K562 (cell line): ENCODE measurements around the gene KLHDC10. TPM values are rescaled to one million over a fixed set of nuclear protein-coding genes. Genes with fewer than 3 reads are reported as not detected.

Experiments used
- ATF1 ChIP-seq, 2 experiments: fragments of 450-650 bp in 1 of 2; IDR thresholded peaks; 2 replicates each; pipeline ENCODE4 v1.6.1; 2016; ENCODE audit warnings: missing compliant biosample characterization in 1 of 2, missing genetic modification characterization in 1 of 2
- CHD1 ChIP-seq: fragments of 200-600 bp; sonication (generic); IDR thresholded peaks from one replicate; pipeline ENCODE4 v1.6.1; 2012; ENCODE audit warnings: mild to moderate bottlenecking, moderate library complexity, low read length, inconsistent platforms
- CREBBP ChIP-seq: IDR thresholded peaks from one replicate; pipeline ENCODE4 v1.6.1; 2012; ENCODE audit warnings: low read depth, mild to moderate bottlenecking, control low read depth, inconsistent platforms, low read length
- HDAC2 ChIP-seq: fragments of 450-650 bp; IDR thresholded peaks from 2 replicates; pipeline ENCODE4 v1.6.1; 2016; ENCODE audit warnings: mild to moderate bottlenecking
- HDAC3 ChIP-seq: fragments of 450-650 bp; IDR thresholded peaks from 2 replicates; pipeline ENCODE4 v1.6.1; 2018; ENCODE audit warnings: borderline replicate concordance, mild to moderate bottlenecking, moderate library complexity; ENCODE audit not compliant: partially characterized antibody
- JUN ChIP-seq, 2 experiments: sonication (generic) in 1 of 2; formaldehyde crosslinking in 1 of 2; IDR thresholded peaks; 2 replicates each; pipeline versions ENCODE4 v1.6.1 to v1.8.0; 2012 to 2022; ENCODE audit warnings: borderline replicate concordance in 2 of 2, mild to moderate bottlenecking in 2 of 2, improper control_type of control experiment in 1 of 2, low read depth in 1 of 2, low read length in 1 of 2, missing genetic modification reagents in 1 of 2
- KLF1 ChIP-seq: fragments of 450-650 bp; IDR thresholded peaks from 2 replicates; pipeline ENCODE4 v1.6.1; 2016; ENCODE audit warnings: missing genetic modification characterization, missing compliant biosample characterization
- NEUROD1 ChIP-seq: fragments of 150-350 bp; IDR thresholded peaks from 2 replicates; pipeline ENCODE4 v1.6.1; 2014; ENCODE audit warnings: borderline replicate concordance, low read length, low read depth; ENCODE audit not compliant: partially characterized antibody
- POLR2AphosphoS2 ChIP-seq: IDR thresholded peaks from 2 replicates; pipeline ENCODE4 v1.6.1; 2012; ENCODE audit warnings: low read length, improper control_type of control experiment
- U2AF2 ChIP-seq: fragments of 200-400 bp; formaldehyde crosslinking; optimal IDR thresholded peaks from 2 replicates; pipeline ENCODE3; 2017; ENCODE audit warnings: low read depth, mild to moderate bottlenecking, low read length
- ZEB2 ChIP-seq: fragments of 450-650 bp; IDR thresholded peaks from 2 replicates; pipeline ENCODE4 v1.6.1; 2016
- ZNF431 ChIP-seq: sonication (generic); formaldehyde crosslinking; IDR thresholded peaks from 2 replicates; pipeline ENCODE4 v1.8.0; 2022; ENCODE audit warnings: mild to moderate bottlenecking, missing genetic modification reagents
- polyA plus RNA-seq, 8 experiments: library from polyadenylated mRNA; depleted of rRNA in 4 of 8; stranded (reverse) in 5 of 8; unstranded in 3 of 8; fragments of >200 nt; fragmentation: Nextera tagmentation in 2 of 8; fragmentation: Illumina TruSeq in 1 of 8; extraction: Ambion mirVana in 2 of 8; extraction: Trizol in 1 of 8; gene quantifications; 2 replicates each; pipeline versions ENCODE4 v1.2.1 to v1.2.3, GENCODE V29; 2011 to 2014; ENCODE audit warnings: inconsistent platforms in 1 of 8, missing spikeins in 1 of 8
- total RNA-seq, 7 experiments: library from RNA; depleted of rRNA in 6 of 7; stranded (reverse); fragments of >200 nt in 6 of 7; fragmentation: Illumina TruSeq in 2 of 7; extraction: Trizol in 2 of 7; gene quantifications; 2 replicates each; pipeline versions ENCODE4 v1.2.1 to v1.2.3, GENCODE V29; 2011 to 2021; ENCODE audit warnings: low replicate concordance in 1 of 7
- TF ChIP-seq, protein P1 (sequence below), 2 experiments: fragments of 450-650 bp; IDR thresholded peaks; 2 replicates each; pipeline ENCODE4 v1.6.1; 2018; ENCODE audit warnings: mild to moderate bottlenecking in 2 of 2, low read depth in 1 of 2; ENCODE audit not compliant: partially characterized antibody in 2 of 2
- TF ChIP-seq, protein P2 (sequence below): fragments of 250-450 bp; sonication (Bioruptor Pico); IDR thresholded peaks from 2 replicates; pipeline ENCODE4 v1.8.0; 2021; ENCODE audit warnings: mild to moderate bottlenecking, moderate library complexity
- TF ChIP-seq, protein P3 (sequence below): fragments of 450-650 bp; IDR thresholded peaks from 2 replicates; pipeline ENCODE4 v1.6.1; 2018; ENCODE audit not compliant: partially characterized antibody
- TF ChIP-seq, protein P4 (sequence below): fragments of 450-650 bp; formaldehyde crosslinking; IDR thresholded peaks from 2 replicates; pipeline ENCODE4 v1.4.0; 2020; ENCODE audit warnings: mild to moderate bottlenecking, moderate library complexity

Gene KLHDC10
- total and polyA plus RNA-seq, 9 of the 15 experiments (the other 6 are each of a cell fraction or from before 2014, with no cell fraction given), result 9.8 to 80.5 (median 31.4) TPM

DNA sequence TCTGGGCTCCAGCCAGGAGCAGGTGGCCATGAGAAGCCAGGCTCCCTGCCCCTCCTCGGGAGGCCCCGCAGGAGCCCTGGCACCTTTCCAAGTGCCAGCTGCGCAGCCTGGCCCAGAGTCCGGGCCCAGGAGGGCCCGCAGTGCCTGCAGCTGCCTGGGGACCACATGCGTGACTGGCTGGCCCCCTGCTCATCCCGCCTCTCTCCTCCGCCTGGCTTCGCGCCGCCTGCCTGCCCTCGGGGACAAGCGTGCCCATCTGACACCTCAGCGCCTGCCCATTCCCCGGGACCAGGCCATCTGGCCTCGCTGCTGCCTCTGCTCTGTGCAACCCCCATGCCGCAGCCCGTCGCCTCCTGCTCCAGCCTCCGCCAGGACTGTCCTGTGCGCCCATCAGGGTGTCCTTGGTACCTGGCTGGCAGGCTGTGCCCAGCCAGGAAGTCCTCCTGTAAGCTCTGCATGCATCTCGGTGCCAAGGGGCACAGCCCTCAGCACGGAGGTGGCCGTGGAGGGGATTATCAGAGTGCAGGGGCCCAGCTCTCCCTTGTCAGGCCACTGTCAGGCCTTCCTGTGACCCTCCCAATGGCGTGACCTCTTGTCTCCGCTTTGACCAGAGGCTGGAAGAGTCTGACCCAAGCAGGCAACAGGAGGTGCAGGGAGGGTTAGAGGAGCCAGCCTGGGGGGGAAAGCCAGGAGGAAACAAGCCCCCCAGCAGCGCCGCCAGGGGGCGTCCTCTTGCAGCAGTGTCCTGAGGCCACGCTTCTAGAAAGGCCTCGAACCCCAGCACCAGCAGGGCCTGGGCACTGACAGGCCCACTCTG lies 84.4 kb downstream of the KLHDC10 start (continued):
- TF ChIP-seq, protein P1, sequence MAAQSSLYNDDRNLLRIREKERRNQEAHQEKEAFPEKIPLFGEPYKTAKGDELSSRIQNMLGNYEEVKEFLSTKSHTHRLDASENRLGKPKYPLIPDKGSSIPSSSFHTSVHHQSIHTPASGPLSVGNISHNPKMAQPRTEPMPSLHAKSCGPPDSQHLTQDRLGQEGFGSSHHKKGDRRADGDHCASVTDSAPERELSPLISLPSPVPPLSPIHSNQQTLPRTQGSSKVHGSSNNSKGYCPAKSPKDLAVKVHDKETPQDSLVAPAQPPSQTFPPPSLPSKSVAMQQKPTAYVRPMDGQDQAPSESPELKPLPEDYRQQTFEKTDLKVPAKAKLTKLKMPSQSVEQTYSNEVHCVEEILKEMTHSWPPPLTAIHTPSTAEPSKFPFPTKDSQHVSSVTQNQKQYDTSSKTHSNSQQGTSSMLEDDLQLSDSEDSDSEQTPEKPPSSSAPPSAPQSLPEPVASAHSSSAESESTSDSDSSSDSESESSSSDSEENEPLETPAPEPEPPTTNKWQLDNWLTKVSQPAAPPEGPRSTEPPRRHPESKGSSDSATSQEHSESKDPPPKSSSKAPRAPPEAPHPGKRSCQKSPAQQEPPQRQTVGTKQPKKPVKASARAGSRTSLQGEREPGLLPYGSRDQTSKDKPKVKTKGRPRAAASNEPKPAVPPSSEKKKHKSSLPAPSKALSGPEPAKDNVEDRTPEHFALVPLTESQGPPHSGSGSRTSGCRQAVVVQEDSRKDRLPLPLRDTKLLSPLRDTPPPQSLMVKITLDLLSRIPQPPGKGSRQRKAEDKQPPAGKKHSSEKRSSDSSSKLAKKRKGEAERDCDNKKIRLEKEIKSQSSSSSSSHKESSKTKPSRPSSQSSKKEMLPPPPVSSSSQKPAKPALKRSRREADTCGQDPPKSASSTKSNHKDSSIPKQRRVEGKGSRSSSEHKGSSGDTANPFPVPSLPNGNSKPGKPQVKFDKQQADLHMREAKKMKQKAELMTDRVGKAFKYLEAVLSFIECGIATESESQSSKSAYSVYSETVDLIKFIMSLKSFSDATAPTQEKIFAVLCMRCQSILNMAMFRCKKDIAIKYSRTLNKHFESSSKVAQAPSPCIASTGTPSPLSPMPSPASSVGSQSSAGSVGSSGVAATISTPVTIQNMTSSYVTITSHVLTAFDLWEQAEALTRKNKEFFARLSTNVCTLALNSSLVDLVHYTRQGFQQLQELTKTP (IDR thresholded peaks at IDR 0.05; ENCODE audit: low read depth in 1 of 2, partially characterized antibody in 2 of 2), result no peak
- TF ChIP-seq HDAC2 (no peak), KLF1 (tag) (no peak), CREBBP (no peak), ZNF431 (CRISPR knock-in tag) (no peak), CHD1 (no peak), HDAC3 (no peak), ATF1 (CRISPR knock-in tag; IDR thresholded peaks at IDR 0.05) (no peak), ATF1 (tag; IDR thresholded peaks at IDR 0.05) (no peak), JUN (IDR thresholded peaks at IDR 0.05; ENCODE audit: borderline replicate concordance, low read depth, low read length) (no peak), JUN (CRISPR knock-in tag; IDR thresholded peaks at IDR 0.05; ENCODE audit: borderline replicate concordance) (0 out of 2 replicates have a peak, but pooled peaks have one; percentile 42), NEUROD1 (no peak), POLR2AphosphoS2 (0 out of 2 replicates have a peak, but pooled peaks have one; percentile 37), ZEB2 (no peak), U2AF2 (no peak)
- TF ChIP-seq, protein P2, sequence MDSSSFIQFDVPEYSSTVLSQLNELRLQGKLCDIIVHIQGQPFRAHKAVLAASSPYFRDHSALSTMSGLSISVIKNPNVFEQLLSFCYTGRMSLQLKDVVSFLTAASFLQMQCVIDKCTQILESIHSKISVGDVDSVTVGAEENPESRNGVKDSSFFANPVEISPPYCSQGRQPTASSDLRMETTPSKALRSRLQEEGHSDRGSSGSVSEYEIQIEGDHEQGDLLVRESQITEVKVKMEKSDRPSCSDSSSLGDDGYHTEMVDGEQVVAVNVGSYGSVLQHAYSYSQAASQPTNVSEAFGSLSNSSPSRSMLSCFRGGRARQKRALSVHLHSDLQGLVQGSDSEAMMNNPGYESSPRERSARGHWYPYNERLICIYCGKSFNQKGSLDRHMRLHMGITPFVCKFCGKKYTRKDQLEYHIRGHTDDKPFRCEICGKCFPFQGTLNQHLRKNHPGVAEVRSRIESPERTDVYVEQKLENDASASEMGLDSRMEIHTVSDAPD (CRISPR knock-in tag), result no peak
- TF ChIP-seq, protein P3, sequence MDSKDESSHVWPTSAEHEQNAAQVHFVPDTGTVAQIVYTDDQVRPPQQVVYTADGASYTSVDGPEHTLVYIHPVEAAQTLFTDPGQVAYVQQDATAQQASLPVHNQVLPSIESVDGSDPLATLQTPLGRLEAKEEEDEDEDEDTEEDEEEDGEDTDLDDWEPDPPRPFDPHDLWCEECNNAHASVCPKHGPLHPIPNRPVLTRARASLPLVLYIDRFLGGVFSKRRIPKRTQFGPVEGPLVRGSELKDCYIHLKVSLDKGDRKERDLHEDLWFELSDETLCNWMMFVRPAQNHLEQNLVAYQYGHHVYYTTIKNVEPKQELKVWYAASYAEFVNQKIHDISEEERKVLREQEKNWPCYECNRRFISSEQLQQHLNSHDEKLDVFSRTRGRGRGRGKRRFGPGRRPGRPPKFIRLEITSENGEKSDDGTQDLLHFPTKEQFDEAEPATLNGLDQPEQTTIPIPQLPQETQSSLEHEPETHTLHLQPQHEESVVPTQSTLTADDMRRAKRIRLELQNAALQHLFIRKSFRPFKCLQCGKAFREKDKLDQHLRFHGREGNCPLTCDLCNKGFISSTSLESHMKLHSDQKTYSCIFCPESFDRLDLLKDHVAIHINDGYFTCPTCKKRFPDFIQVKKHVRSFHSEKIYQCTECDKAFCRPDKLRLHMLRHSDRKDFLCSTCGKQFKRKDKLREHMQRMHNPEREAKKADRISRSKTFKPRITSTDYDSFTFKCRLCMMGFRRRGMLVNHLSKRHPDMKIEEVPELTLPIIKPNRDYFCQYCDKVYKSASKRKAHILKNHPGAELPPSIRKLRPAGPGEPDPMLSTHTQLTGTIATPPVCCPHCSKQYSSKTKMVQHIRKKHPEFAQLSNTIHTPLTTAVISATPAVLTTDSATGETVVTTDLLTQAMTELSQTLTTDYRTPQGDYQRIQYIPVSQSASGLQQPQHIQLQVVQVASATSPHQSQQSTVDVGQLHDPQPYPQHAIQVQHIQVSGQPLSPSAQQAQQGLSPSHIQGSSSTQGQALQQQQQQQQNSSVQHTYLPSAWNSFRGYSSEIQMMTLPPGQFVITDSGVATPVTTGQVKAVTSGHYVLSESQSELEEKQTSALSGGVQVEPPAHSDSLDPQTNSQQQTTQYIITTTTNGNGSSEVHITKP, result no peak
- TF ChIP-seq, protein P4, sequence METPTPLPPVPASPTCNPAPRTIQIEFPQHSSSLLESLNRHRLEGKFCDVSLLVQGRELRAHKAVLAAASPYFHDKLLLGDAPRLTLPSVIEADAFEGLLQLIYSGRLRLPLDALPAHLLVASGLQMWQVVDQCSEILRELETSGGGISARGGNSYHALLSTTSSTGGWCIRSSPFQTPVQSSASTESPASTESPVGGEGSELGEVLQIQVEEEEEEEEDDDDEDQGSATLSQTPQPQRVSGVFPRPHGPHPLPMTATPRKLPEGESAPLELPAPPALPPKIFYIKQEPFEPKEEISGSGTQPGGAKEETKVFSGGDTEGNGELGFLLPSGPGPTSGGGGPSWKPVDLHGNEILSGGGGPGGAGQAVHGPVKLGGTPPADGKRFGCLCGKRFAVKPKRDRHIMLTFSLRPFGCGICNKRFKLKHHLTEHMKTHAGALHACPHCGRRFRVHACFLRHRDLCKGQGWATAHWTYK (CRISPR knock-in tag), result no peak
